ENCODE data around the gene NPB.

DNA sequence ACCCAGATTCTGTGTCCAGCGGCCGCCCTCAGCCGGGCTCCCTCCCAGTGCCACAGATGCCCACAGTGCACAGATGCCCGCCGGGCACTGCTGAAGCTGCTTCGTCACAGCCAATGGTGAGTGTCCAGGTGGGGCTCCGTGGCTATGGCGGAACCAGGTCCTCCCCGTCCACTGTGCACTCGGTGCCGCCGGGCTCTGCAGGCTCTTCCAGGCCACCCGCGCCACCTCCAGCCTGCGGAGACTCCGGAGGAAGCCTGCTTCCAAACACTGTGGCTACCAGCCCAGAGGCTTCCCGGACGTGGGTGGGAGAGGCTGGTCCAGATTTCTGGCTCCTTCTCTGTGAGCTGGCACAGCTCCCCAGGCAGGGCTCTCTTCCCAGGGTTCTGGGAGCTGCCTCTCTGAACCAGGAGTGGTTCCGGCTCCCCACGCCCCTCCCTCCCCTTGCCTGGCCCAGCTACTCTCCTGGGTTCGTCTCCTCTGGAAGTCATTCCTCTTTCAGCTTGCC lies 37.9 kb downstream of the NPB start:
- no peak for TF ChIP-seq POLR2A (IDR thresholded peaks at IDR 0.05)
- TF ChIP-seq, protein P1, sequence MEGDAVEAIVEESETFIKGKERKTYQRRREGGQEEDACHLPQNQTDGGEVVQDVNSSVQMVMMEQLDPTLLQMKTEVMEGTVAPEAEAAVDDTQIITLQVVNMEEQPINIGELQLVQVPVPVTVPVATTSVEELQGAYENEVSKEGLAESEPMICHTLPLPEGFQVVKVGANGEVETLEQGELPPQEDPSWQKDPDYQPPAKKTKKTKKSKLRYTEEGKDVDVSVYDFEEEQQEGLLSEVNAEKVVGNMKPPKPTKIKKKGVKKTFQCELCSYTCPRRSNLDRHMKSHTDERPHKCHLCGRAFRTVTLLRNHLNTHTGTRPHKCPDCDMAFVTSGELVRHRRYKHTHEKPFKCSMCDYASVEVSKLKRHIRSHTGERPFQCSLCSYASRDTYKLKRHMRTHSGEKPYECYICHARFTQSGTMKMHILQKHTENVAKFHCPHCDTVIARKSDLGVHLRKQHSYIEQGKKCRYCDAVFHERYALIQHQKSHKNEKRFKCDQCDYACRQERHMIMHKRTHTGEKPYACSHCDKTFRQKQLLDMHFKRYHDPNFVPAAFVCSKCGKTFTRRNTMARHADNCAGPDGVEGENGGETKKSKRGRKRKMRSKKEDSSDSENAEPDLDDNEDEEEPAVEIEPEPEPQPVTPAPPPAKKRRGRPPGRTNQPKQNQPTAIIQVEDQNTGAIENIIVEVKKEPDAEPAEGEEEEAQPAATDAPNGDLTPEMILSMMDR (IDR thresholded peaks at IDR 0.05) = no peak

Data from heart left ventricle (tissue), 13 donors.